ENCODE measurements around the gene TOP3B. TPM values are rescaled to one million over a fixed set of nuclear protein-coding genes. Genes with fewer than 3 reads are reported as not detected.

TOP3B gene
- total RNA-seq, 1 donor from 2014 or later: 63.3 TPM

- TF ChIP-seq, protein P1, sequence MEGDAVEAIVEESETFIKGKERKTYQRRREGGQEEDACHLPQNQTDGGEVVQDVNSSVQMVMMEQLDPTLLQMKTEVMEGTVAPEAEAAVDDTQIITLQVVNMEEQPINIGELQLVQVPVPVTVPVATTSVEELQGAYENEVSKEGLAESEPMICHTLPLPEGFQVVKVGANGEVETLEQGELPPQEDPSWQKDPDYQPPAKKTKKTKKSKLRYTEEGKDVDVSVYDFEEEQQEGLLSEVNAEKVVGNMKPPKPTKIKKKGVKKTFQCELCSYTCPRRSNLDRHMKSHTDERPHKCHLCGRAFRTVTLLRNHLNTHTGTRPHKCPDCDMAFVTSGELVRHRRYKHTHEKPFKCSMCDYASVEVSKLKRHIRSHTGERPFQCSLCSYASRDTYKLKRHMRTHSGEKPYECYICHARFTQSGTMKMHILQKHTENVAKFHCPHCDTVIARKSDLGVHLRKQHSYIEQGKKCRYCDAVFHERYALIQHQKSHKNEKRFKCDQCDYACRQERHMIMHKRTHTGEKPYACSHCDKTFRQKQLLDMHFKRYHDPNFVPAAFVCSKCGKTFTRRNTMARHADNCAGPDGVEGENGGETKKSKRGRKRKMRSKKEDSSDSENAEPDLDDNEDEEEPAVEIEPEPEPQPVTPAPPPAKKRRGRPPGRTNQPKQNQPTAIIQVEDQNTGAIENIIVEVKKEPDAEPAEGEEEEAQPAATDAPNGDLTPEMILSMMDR (IDR thresholded peaks at IDR 0.05; ENCODE audit: unreplicated experiment): no peak
- H3K27me3 Mint-ChIP-seq (ENCODE audit: low read depth): peaks cover 41% of the 10 kb centered on the region
- no peaks in the 10 kb centered on the region for H3K4me1 Mint-ChIP-seq
- H3K27ac Mint-ChIP-seq: no peak overlapping the region
- no peak overlapping the region for H3K4me3 Mint-ChIP-seq
- DNase-seq (ENCODE audit: low spot score in 2 of 2, unreplicated experiment in 2 of 2): no peak
- H3K36me3 Mint-ChIP-seq: no peaks in the 10 kb centered on the region
- no peaks in the 10 kb centered on the region for H3K9me3 Mint-ChIP-seq
These were observed 10.1 kb upstream of the TOP3B start for GRCh38 chr22:21992593-21993237.

DNA sequence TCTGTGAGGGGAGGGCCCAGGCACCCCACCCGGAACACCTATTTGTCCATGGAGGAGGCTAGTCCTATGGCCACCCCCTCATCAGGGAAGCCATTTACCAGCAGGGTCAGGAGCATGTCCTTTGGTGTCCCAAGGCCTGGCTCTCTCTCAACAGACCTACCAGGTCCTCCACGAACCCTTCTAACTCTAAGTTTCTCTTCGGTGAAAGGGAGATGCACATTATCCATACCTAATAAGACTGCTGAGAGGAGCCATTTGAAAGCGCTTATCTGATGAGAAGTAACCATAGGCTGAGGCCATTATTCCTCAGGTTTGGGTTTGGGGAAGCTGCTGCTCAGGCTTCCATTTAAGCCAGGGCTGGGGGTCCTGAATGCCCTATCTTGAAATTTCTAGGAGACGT lies 9.2 kb upstream of the TOP3B start:
- no peak for DNase-seq (ENCODE audit: low spot score in 2 of 2, unreplicated experiment in 2 of 2)
- no peaks in the 10 kb centered on the region for H3K9me3 Mint-ChIP-seq
- TF ChIP-seq, protein P1 (IDR thresholded peaks at IDR 0.05; ENCODE audit: unreplicated experiment): no peak
- H3K4me3 Mint-ChIP-seq: no peak overlapping the region
- H3K27me3 Mint-ChIP-seq (ENCODE audit: low read depth): peaks cover 36% of the 10 kb centered on the region
- no peak overlapping the region for H3K27ac Mint-ChIP-seq
- H3K4me1 Mint-ChIP-seq: no peaks in the 10 kb centered on the region
- H3K36me3 Mint-ChIP-seq: no peaks in the 10 kb centered on the region

GRCh38 chr22:21991304-21991596 lies 8.7 kb upstream of the TOP3B start:
- peaks cover 34% of the 10 kb centered on the region for H3K27me3 Mint-ChIP-seq (ENCODE audit: low read depth)

DNA sequence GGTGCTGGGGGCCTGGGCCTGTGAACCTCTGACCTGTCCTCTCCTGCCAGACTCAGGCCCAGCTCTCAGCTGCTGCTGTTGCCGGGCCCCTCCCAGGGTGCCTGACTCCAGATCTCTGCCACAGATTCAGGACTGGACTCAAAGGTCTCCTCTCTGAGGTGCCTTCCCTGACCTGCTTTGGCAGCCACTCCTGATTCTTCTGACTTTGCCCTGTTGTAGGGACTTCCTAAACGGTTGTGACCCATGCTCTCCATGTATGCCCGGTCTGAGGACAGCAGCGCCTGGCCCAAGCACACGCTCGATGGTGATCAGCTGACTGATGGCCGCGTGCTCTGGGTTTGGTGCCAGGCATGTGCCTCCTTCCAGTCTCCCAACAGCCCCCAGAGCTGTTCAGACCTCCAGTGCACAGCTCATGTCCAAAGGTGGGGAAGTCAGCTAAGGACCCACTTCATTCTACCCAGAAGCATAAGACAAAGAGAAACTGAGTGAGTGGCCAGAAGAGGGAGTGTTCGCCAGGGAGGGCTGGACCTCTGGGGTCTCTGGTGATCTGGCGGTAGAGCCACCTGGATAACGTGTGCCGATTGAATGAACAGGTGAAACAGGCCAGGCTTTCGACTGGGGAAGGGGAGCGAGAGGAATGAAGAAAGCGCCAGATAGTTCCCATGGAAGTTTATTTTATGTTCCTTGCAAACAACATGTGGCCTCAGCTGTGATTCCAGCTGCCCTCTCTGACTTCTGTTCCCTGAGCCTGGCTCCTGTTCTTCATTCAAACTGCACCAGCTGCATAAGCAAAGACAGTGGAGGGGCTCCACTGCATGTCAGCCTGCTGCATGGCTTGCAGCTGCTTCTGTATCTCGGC lies 8.1 kb upstream of the TOP3B start:
- Mint-ChIP-seq H3K27me3 (ENCODE audit: low read depth) (peaks cover 31% of the 10 kb centered on the region), H3K4me3 (no peak overlapping the region), H3K36me3 (no peaks in the 10 kb centered on the region), H3K27ac (no peak overlapping the region), H3K9me3 (no peaks in the 10 kb centered on the region), H3K4me1 (no peaks in the 10 kb centered on the region)
- DNase-seq (ENCODE audit: low spot score in 2 of 2, unreplicated experiment in 2 of 2): no peak
- TF ChIP-seq, protein P1 (IDR thresholded peaks at IDR 0.05; ENCODE audit: unreplicated experiment): no peak

More at GRCh38 chr22:21991304-21991596, 8.7 kb upstream of the TOP3B start:
- Mint-ChIP-seq H3K9me3 (no peaks in the 10 kb centered on the region), H3K4me1 (no peaks in the 10 kb centered on the region), H3K4me3 (no peak overlapping the region), H3K36me3 (no peaks in the 10 kb centered on the region), H3K27ac (no peak overlapping the region)
- DNase-seq (ENCODE audit: low spot score in 2 of 2, unreplicated experiment in 2 of 2): no peak
- TF ChIP-seq, protein P1 (IDR thresholded peaks at IDR 0.05; ENCODE audit: unreplicated experiment): no peak

DNA sequence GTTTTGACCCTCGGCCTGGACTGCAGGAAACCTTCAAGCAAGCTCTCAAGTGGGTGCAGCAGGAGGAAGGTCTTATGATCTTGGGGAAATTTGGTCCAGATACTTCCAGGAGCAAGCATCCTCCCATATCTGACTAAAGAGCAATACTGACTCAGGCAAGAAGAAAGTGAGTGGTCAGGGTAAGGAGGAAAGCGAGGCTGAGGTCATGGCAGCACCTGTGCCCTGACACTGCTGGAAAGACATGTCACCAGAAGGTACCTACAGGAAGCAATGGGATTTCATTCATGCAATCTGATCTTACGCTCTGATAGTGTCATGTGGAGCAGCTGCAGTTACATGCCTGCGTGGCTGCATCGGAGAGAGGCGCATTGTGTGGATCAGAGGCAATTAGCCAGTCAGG lies 6.5 kb upstream of the TOP3B start:
- Mint-ChIP-seq H3K4me3 (no peak overlapping the region), H3K27ac (no peak overlapping the region), H3K4me1 (no peaks in the 10 kb centered on the region), H3K27me3 (ENCODE audit: low read depth) (peaks cover 29% of the 10 kb centered on the region), H3K9me3 (no peaks in the 10 kb centered on the region), H3K36me3 (no peaks in the 10 kb centered on the region)
- TF ChIP-seq, protein P1 (IDR thresholded peaks at IDR 0.05; ENCODE audit: unreplicated experiment): no peak
- no peak for DNase-seq (ENCODE audit: low spot score in 2 of 2, unreplicated experiment in 2 of 2)
